Type B pancreatic cell (in vitro differentiated cells): ENCODE data around the gene DIAPH3. TPM values are rescaled to one million over a fixed set of nuclear protein-coding genes. Genes with fewer than 3 reads are reported as not detected.
"Not testable (repeated sequence)": the region's sequence is repeated elsewhere in the genome, so short reads cannot be mapped to it uniquely, and the experiment has no call there.

Source experiments
- DNase-seq: peaks from one replicate; pipeline ENCODE4 v3.0.0; 2021; ENCODE audit warnings: mixed read lengths; ENCODE audit not compliant: unreplicated experiment; ENCODE audit errors: extremely low spot score
- H3K27ac Mint-ChIP-seq: 2 replicates; pipeline ENCODE4 v1.8.0; 2021; ENCODE audit warnings: mild to moderate bottlenecking, mixed read lengths
- H3K27me3 Mint-ChIP-seq: 2 replicates; pipeline ENCODE4 v1.8.0; 2021; ENCODE audit warnings: mixed read lengths
- H3K36me3 Mint-ChIP-seq: 2 replicates; pipeline ENCODE4 v1.8.0; 2021; ENCODE audit warnings: mixed read lengths
- H3K4me1 Mint-ChIP-seq: one replicate; pipeline ENCODE4 v1.8.0; 2021; ENCODE audit warnings: mixed read lengths; ENCODE audit not compliant: unreplicated experiment
- H3K4me3 Mint-ChIP-seq: 2 replicates; pipeline ENCODE4 v1.8.0; 2021; ENCODE audit warnings: mild to moderate bottlenecking, mixed read lengths
- H3K9me3 Mint-ChIP-seq: 2 replicates; pipeline ENCODE4 v1.8.0; 2021; ENCODE audit warnings: mixed read lengths
- CTCF ChIP-seq: fragments of 200-600 bp; sonication (generic); conservative IDR thresholded peaks from 2 replicates; pipeline ENCODE4 v1.5.0; 2021; ENCODE audit warnings: antibody characterized with exemption, mild to moderate bottlenecking
- total RNA-seq: library from RNA; stranded (reverse); gene quantifications from 2 replicates; pipeline ENCODE4 v1.2.1, GENCODE V29; 2021; ENCODE audit warnings: low replicate concordance

DIAPH3 gene
- total RNA-seq, 1 donor from 2014 or later: 16.9 TPM

- H3K4me3 Mint-ChIP-seq: no peak overlapping the region
- no peak overlapping the region for H3K27ac Mint-ChIP-seq
- H3K9me3 Mint-ChIP-seq: no peaks in the 10 kb centered on the region
- TF ChIP-seq CTCF: no peak
- H3K4me1 Mint-ChIP-seq: peaks cover 6% of the 10 kb centered on the region
- DNase-seq: no peak
- H3K36me3 Mint-ChIP-seq: peaks cover 5% of the 10 kb centered on the region
- H3K27me3 Mint-ChIP-seq: no peaks in the 10 kb centered on the region
Observed at GRCh38 chr13:60051754-60052285, 111.9 kb downstream of the DIAPH3 start.

GRCh38 chr13:60048353-60048752, 115.4 kb downstream of the DIAPH3 start:
- DNase-seq, H3K27ac Mint-ChIP-seq, H3K4me3 Mint-ChIP-seq, H3K27me3 Mint-ChIP-seq, H3K4me1 Mint-ChIP-seq, H3K9me3 Mint-ChIP-seq, H3K36me3 Mint-ChIP-seq: not testable (repeated sequence)

GRCh38 chr13:60047918-60048317, 115.8 kb downstream of the DIAPH3 start:
- H3K27ac Mint-ChIP-seq: no peak overlapping the region
- DNase-seq: no peak
- peaks cover 11% of the 10 kb centered on the region for H3K4me1 Mint-ChIP-seq
- TF ChIP-seq CTCF: no peak
- H3K27me3 Mint-ChIP-seq: no peaks in the 10 kb centered on the region
- H3K36me3 Mint-ChIP-seq: peaks cover 8% of the 10 kb centered on the region
- H3K4me3 Mint-ChIP-seq: no peak overlapping the region
- peaks cover 4% of the 10 kb centered on the region for H3K9me3 Mint-ChIP-seq

GRCh38 chr13:60044321-60044720, 119.4 kb downstream of the DIAPH3 start:
- Mint-ChIP-seq H3K27ac (no peak overlapping the region), H3K36me3 (peaks cover 8% of the 10 kb centered on the region), H3K4me3 (no peak overlapping the region), H3K27me3 (no peaks in the 10 kb centered on the region), H3K4me1 (peaks cover 5% of the 10 kb centered on the region), H3K9me3 (peaks cover 4% of the 10 kb centered on the region)
- no peak for TF ChIP-seq CTCF
- DNase-seq: no peak

GRCh38 chr13:60043262-60043661, 120.5 kb downstream of the DIAPH3 start:
- H3K27ac Mint-ChIP-seq: no peak overlapping the region
- DNase-seq: no peak
- peaks cover 4% of the 10 kb centered on the region for H3K9me3 Mint-ChIP-seq
- peaks cover 8% of the 10 kb centered on the region for H3K36me3 Mint-ChIP-seq
- no peaks in the 10 kb centered on the region for H3K27me3 Mint-ChIP-seq
- H3K4me1 Mint-ChIP-seq: peaks cover 5% of the 10 kb centered on the region
- TF ChIP-seq CTCF: no peak
- no peak overlapping the region for H3K4me3 Mint-ChIP-seq

GRCh38 chr13:60040668-60041067, 123.1 kb downstream of the DIAPH3 start:
- not testable (repeated sequence) for H3K27me3 Mint-ChIP-seq, H3K9me3 Mint-ChIP-seq, H3K4me3 Mint-ChIP-seq, H3K4me1 Mint-ChIP-seq, H3K27ac Mint-ChIP-seq, DNase-seq, H3K36me3 Mint-ChIP-seq

GRCh38 chr13:60035874-60036273, 127.9 kb downstream of the DIAPH3 start:
- DNase-seq: no peak
- no peaks in the 10 kb centered on the region for H3K4me1 Mint-ChIP-seq
- no peaks in the 10 kb centered on the region for H3K9me3 Mint-ChIP-seq
- H3K36me3 Mint-ChIP-seq: peaks cover 12% of the 10 kb centered on the region
- H3K27me3 Mint-ChIP-seq: no peaks in the 10 kb centered on the region
- no peak overlapping the region for H3K27ac Mint-ChIP-seq
- TF ChIP-seq CTCF: no peak
- H3K4me3 Mint-ChIP-seq: no peak overlapping the region
